ENCODE results near the gene TAX1BP3.

DNA sequence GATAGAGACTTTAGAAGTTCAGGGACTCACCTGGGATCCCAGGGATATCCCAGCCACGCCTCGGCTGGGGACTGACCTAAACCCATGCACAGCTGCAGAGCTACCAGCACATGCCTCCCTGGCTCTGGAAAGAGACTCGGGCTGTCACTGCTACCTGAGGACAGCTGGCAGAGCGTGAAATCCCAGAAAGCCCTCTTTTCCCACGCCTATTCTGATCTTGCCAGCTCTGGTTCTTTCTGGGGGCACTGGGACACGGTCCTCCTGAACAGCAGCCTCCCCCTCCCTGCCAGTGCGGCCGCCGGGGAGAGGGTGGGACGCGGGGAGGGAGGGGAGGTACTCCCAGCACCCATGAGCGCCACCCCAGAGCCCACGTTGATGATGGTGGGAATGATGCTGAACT is 16.8 kb upstream of the TAX1BP3 start:
- no peak for TF ChIP-seq CTCF (IDR thresholded peaks at IDR 0.05)
- no peak for TF ChIP-seq EP300 (IDR thresholded peaks at IDR 0.05)
- TF ChIP-seq POLR2A (IDR thresholded peaks at IDR 0.05), result no peak

Measured in tibial nerve (tissue), 4 donors.